Loucy (cell line): ENCODE results near the gene CXCR5.

Experiments
- H2AFZ ChIP-seq: fragments of 200-600 bp; sonication (generic); 2 replicates; pipeline ENCODE4 v1.6.0; 2016; ENCODE audit warnings: antibody characterized with exemption, mild to moderate bottlenecking, low read length, moderate library complexity
- H3F3A ChIP-seq: fragments of 200-600 bp; 2 replicates; pipeline ENCODE4 v1.6.0; 2016; ENCODE audit warnings: antibody characterized with exemption, low read depth, mild to moderate bottlenecking
- H3K27me3 ChIP-seq: fragments of 200-600 bp; sonication (generic); 2 replicates; pipeline ENCODE4 v1.6.1; 2014; ENCODE audit warnings: low read length, mild to moderate bottlenecking; ENCODE audit not compliant: insufficient read depth, poor library complexity, severe bottlenecking
- H3K36me3 ChIP-seq: fragments of 200-600 bp; sonication (generic); 2 replicates; pipeline ENCODE4 v1.6.1; 2016; ENCODE audit warnings: low read length; ENCODE audit not compliant: insufficient read depth
- H3K4me1 ChIP-seq: fragments of 200-600 bp; sonication (generic); 2 replicates; pipeline ENCODE4 v1.5.1; 2014; ENCODE audit warnings: low read length, mild to moderate bottlenecking; ENCODE audit not compliant: insufficient read depth, poor library complexity, severe bottlenecking
- H3K4me2 ChIP-seq: fragments of 200-600 bp; sonication (generic); 2 replicates; pipeline ENCODE4 v1.6.0; 2014; ENCODE audit warnings: antibody characterized with exemption, low read length, low read depth, mild to moderate bottlenecking; ENCODE audit not compliant: poor library complexity, severe bottlenecking
- H3K4me3 ChIP-seq: fragments of 200-600 bp; sonication (generic); 2 replicates; pipeline ENCODE4 v1.5.1; 2014; ENCODE audit warnings: low read length, mild to moderate bottlenecking, mixed read lengths; ENCODE audit not compliant: poor library complexity, severe bottlenecking
- H3K79me2 ChIP-seq: fragments of 200-600 bp; sonication (generic); 2 replicates; pipeline ENCODE4 v1.6.1; 2014; ENCODE audit warnings: low read length; ENCODE audit not compliant: insufficient read depth
- H3K9ac ChIP-seq: fragments of 200-600 bp; sonication (generic); 2 replicates; pipeline ENCODE4 v1.6.0; 2014; ENCODE audit warnings: mild to moderate bottlenecking, low read depth, low read length, moderate library complexity; ENCODE audit not compliant: poor library complexity, severe bottlenecking
- H3K9me2 ChIP-seq: fragments of 200-600 bp; sonication (generic); replicated peaks from 2 replicates; pipeline ENCODE4 v1.6.1; 2016; ENCODE audit warnings: low read depth, low read length, mixed read lengths
- H3K9me3 ChIP-seq: fragments of 200-600 bp; sonication (generic); 2 replicates; pipeline ENCODE4 v1.6.1; 2014; ENCODE audit warnings: mild to moderate bottlenecking, antibody characterized with exemption, low read length, low read depth; ENCODE audit not compliant: insufficient read depth
- H4K20me1 ChIP-seq: fragments of 200-600 bp; sonication (generic); 2 replicates; pipeline ENCODE4 v1.6.0; 2014; ENCODE audit warnings: antibody characterized with exemption, low read length, mild to moderate bottlenecking; ENCODE audit not compliant: insufficient read depth, poor library complexity, severe bottlenecking
- EZH2phosphoT487 ChIP-seq: fragments of 200-600 bp; IDR thresholded peaks from 2 replicates; pipeline ENCODE4 v1.6.1; 2018; ENCODE audit warnings: antibody characterized with exemption, mild to moderate bottlenecking, moderate library complexity, borderline replicate concordance
- TF ChIP-seq, protein P1 (sequence below): fragments of 200-600 bp; sonication (generic); conservative IDR thresholded peaks from 2 replicates; pipeline ENCODE4 v1.5.1; 2014; ENCODE audit warnings: mild to moderate bottlenecking, antibody characterized with exemption, low read length

CXCR5 gene

DNA sequence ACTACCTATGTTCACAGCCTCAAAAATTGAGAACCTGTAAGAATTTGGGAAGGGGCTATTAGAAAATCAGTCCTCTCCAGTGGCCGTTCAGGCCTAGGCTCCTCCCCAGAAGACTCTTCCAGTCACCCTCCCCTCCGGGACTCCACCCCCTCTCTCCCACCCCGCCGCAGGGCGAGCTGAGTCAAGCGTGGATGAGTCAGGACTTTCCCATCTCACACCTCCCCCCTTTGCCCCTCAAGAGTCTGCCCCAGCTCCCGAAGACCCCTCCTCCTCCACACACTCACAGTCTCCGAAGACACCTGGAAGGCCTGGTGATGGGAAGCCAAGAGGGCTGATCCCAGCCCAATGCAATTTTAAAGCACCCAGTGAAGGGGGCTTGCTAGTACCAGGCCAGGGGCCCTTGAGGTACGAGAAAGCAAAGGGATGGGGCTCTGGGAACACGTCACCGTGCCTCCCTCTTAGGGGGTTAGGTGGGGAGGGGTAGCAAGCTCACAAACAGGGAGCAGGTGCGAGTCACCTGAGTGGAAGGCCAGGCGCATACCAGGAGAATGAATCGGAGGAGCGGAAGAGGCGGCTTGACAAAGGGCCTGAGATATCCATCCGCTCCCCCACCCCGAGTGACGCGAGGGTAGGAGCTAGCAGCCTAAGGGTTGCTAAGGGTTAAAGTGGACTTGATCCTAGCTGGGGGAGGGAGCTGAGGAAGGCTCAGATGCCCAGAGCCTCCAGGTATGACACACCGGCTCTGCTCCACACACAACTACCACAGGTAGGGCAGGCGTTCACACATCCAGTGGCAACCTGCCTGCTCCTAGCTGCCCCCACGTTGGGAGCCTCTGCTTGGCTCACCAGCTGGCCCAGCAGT is 28.4 kb downstream of the CXCR5 start:
- no peak for TF ChIP-seq EZH2phosphoT487
- TF ChIP-seq, protein P1, sequence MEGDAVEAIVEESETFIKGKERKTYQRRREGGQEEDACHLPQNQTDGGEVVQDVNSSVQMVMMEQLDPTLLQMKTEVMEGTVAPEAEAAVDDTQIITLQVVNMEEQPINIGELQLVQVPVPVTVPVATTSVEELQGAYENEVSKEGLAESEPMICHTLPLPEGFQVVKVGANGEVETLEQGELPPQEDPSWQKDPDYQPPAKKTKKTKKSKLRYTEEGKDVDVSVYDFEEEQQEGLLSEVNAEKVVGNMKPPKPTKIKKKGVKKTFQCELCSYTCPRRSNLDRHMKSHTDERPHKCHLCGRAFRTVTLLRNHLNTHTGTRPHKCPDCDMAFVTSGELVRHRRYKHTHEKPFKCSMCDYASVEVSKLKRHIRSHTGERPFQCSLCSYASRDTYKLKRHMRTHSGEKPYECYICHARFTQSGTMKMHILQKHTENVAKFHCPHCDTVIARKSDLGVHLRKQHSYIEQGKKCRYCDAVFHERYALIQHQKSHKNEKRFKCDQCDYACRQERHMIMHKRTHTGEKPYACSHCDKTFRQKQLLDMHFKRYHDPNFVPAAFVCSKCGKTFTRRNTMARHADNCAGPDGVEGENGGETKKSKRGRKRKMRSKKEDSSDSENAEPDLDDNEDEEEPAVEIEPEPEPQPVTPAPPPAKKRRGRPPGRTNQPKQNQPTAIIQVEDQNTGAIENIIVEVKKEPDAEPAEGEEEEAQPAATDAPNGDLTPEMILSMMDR, result no peak
- Histone ChIP-seq H3K4me2 (peak overlapping the region; percentile 75), H3K9ac (peak overlapping the region; percentile 71), H3K79me2 (peaks cover 47% of the 10 kb centered on the region), H3F3A (0 out of 2 replicates have a peak, but pooled peaks cover 4% of the 10 kb centered on the region), H3K4me1 (peaks cover 60% of the 10 kb centered on the region), H4K20me1 (no peaks in the 10 kb centered on the region), H3K4me3 (peak overlapping the region; percentile 58), H3K27me3 (no peaks in the 10 kb centered on the region), H3K36me3 (no peaks in the 10 kb centered on the region; the same call in 1 of the 2 replicates), H3K9me2 (no peaks in the 10 kb centered on the region), H2AFZ (no peak overlapping the region), H3K9me3 (no peaks in the 10 kb centered on the region)

DNA sequence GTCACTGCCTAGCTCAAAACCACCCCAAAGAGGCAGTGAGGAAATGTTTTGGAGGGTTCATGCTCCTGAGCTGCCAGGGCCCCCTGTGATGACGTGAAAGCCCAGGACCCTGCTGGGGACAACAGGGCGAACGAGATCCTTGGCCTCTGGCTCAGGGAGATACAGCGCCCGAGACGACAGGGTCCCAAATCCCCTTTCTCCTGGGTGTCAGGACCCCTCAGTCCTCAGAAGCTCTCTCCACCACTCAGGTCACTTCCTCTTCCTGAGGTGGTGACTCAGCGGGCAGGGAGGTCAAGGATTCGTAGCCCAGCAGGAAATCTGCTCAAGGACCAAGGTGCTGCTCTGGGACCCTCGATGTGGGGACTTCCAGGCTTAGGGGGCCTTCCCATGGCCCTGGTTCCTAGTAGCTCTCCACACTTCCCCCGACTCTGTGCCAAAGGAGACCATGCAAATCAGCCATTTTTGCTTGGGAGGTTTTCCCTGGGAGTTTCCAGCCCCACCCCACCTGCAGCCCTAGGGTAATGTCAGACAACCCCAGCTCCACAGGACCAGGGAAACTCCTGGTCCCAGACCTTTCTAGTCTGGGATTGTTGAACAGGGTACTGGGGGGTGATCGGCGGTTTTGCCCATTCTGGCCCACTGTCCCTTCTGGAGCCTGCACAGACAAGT is 29.2 kb downstream of the CXCR5 start:
- TF ChIP-seq, protein P1, result no peak
- TF ChIP-seq EZH2phosphoT487, result no peak
- Histone ChIP-seq H3K79me2 (peaks cover 55% of the 10 kb centered on the region), H2AFZ (no peak overlapping the region), H3K9me2 (no peaks in the 10 kb centered on the region), H3K36me3 (no peaks in the 10 kb centered on the region; the same call in 1 of the 2 replicates), H3K4me3 (peak overlapping the region; percentile 58), H3K4me1 (peaks cover 65% of the 10 kb centered on the region), H3K9ac (peak overlapping the region; percentile 71), H3K4me2 (peak overlapping the region; percentile 75), H4K20me1 (no peaks in the 10 kb centered on the region), H3F3A (0 out of 2 replicates have a peak, but pooled peaks cover 4% of the 10 kb centered on the region), H3K27me3 (no peaks in the 10 kb centered on the region), H3K9me3 (no peaks in the 10 kb centered on the region)

DNA sequence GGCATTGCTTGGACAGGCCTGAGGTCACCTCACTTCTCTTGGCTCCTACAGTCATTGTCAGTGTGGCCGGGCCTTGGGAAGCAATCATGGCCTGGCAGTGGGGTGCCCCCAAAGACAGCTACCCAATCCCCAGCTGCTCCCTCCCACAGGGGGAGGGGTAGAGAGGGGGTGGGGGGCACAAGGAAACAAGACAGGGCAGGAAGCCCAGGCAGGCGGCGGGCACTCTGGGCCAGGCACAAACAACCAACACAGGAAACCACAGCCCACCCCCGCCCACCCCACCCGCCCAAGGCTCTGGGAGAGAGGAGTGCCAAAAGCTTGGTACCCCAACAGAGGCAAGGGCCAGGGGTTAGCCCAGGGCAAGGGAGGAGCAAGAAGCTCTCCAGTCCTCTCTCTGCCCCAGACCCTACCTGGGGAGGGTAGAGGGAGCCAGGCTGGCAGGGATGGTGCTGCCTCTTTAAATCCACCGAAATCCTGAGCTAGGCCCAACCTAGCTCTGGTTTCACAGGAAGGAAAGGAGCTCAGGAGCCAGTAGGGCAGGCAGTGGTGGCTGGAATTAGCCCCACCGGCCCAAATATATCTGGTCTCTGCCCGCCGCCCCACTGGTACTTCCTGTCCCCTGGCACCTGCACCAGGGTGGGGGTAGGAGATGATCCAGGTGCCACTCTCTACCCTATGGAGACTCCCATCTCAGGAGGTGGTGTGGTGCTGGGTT is 29.9 kb downstream of the CXCR5 start:
- peak overlapping the region; percentile 84 for H3K9ac ChIP-seq
- no peaks in the 10 kb centered on the region for H3K27me3 ChIP-seq
- H3K9me3 ChIP-seq, result no peaks in the 10 kb centered on the region
- H2AFZ ChIP-seq, result no peak overlapping the region
- peaks cover 72% of the 10 kb centered on the region for H3K4me1 ChIP-seq
- peak overlapping the region; percentile 71 for H3K4me3 ChIP-seq
- peaks cover 62% of the 10 kb centered on the region for H3K79me2 ChIP-seq
- no peaks in the 10 kb centered on the region for H3K9me2 ChIP-seq
- TF ChIP-seq EZH2phosphoT487, result no peak
- H4K20me1 ChIP-seq, result no peaks in the 10 kb centered on the region
- H3K4me2 ChIP-seq, result peak overlapping the region; percentile 98
- no peaks in the 10 kb centered on the region for H3K36me3 ChIP-seq
- 0 out of 2 replicates have a peak, but pooled peaks cover 4% of the 10 kb centered on the region for H3F3A ChIP-seq
